Kidney (tissue), 14 donors: ENCODE data around the gene FGFR2. TPM values are rescaled to one million over a fixed set of nuclear protein-coding genes. Genes with fewer than 3 reads are reported as not detected.

Source experiments
- DNase-seq, 5 donors: peaks; one replicate each; pipeline ENCODE4 v3.0.0-alpha.2; 2013 to 2020
- FAIRE-seq: peaks from 2 replicates; lab custom pipeline; 2012; peaks lifted over from hg19 to GRCh38; lab: Jason Lieb, UNC
- H3K27ac ChIP-seq, 2 donors: one replicate each; pipeline ENCODE4 v1.7.0; 2013; ENCODE audit warnings: low read depth in 2 of 2, low read length in 2 of 2, inconsistent platforms in 1 of 2
- H3K27me3 ChIP-seq: one replicate; pipeline ENCODE4 v1.7.1; 2013; ENCODE audit warnings: low read length, inconsistent platforms; ENCODE audit not compliant: control insufficient read depth, insufficient read depth
- H3K36me3 ChIP-seq, 3 donors: one replicate each; pipeline versions ENCODE4 v1.7.0 to v1.7.1; 2013; ENCODE audit warnings: low read length in 3 of 3, control low read depth in 1 of 3, inconsistent platforms in 1 of 3; ENCODE audit not compliant: insufficient read depth in 3 of 3, control insufficient read depth in 2 of 3
- H3K4me1 ChIP-seq, 3 donors: one replicate each; pipeline versions ENCODE4 v1.7.0 to v1.7.1; 2013; ENCODE audit warnings: low read length in 3 of 3, inconsistent platforms in 1 of 3, low read depth in 1 of 3; ENCODE audit not compliant: control insufficient read depth in 2 of 3, insufficient read depth in 2 of 3
- H3K4me3 ChIP-seq, 3 donors: one replicate each; pipeline versions ENCODE4 v1.7.0 to v1.8.1; 2013; ENCODE audit warnings: low read length in 3 of 3, control low read depth in 1 of 3, inconsistent platforms in 1 of 3
- H3K9ac ChIP-seq, 3 donors: one replicate each; pipeline versions ENCODE4 v1.7.0 to v1.7.1; 2013; ENCODE audit warnings: low read length in 3 of 3, control low read depth in 1 of 3, inconsistent platforms in 1 of 3
- H3K9me3 ChIP-seq, 3 donors: one replicate each; pipeline versions ENCODE4 v1.7.0 to v1.7.1; 2013; ENCODE audit warnings: low read length in 3 of 3, control low read depth in 1 of 3, inconsistent platforms in 1 of 3; ENCODE audit not compliant: control insufficient read depth in 2 of 3, insufficient read depth in 1 of 3
- intact Hi-C: fragments of 100-400 bp; cut with DNase I; formaldehyde crosslinking; loops from one replicate; pipeline ENCODE4 v1.11.1; 2022
- polyA plus RNA-seq: library from polyadenylated mRNA; stranded (reverse); fragments of 350-450 nt; fragmentation: Illumina TruSeq; extraction: RNeasy Lipid Tissue Mini Kit (QIAGEN cat#74804); gene quantifications from one replicate; pipeline ENCODE4 v1.2.3, GENCODE V29; 2014; ENCODE audit warnings: low read depth, low replicate concordance; ENCODE audit not compliant: insufficient read depth
- total RNA-seq: library from RNA; stranded (reverse); fragmentation: NEBNext Ultra II Directional; extraction: Animal tissue kit (Norgen Biotek cat#: 25700); gene quantifications from one replicate; pipeline ENCODE4 v1.2.1, GENCODE V29; 2021
- TF ChIP-seq, protein P1 (sequence below): IDR thresholded peaks from 3 replicates; pipeline ENCODE4 v1.5.1; 2012; ENCODE audit warnings: mild to moderate bottlenecking, moderate library complexity, borderline replicate concordance; ENCODE audit not compliant: insufficient read depth; ENCODE audit errors: extremely low read depth
- donor health status: control.
- donor health status: control.
- donor health status: control.
- donor health status: control.
- donor health status: control.
- donor health status: DM: yes; HTN: yes; CAD: no.
- donor health status: Normal renal cell carcinoma (clear cell type).

FGFR2 gene
- total and polyA plus RNA-seq, 2 donors from 2014 or later, result 20.2 to 59.4 TPM

DNA sequence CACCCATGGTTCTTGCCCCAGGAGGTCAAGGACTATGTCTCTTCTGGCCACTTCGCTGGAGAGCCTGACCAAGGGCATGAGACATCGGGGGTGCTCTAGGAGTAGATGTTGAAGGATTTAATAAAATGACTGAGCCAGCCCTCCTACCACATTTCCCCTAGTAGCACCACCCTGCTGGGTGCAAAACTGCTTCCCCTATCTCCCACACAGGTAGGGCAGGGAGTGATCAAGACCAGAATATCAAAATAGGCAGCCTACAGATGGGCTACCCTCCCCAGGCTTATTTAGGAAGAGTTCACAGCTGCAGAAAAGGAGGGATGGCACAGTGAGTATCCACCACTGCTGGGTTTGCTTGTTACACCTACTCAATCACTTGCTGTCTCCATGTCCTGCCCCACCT, 103.9 kb downstream of the FGFR2 start:
- no peak overlapping the region for H3K4me3 ChIP-seq
- H3K9me3 ChIP-seq, result no peaks in the 10 kb centered on the region
- TF ChIP-seq, protein P1, sequence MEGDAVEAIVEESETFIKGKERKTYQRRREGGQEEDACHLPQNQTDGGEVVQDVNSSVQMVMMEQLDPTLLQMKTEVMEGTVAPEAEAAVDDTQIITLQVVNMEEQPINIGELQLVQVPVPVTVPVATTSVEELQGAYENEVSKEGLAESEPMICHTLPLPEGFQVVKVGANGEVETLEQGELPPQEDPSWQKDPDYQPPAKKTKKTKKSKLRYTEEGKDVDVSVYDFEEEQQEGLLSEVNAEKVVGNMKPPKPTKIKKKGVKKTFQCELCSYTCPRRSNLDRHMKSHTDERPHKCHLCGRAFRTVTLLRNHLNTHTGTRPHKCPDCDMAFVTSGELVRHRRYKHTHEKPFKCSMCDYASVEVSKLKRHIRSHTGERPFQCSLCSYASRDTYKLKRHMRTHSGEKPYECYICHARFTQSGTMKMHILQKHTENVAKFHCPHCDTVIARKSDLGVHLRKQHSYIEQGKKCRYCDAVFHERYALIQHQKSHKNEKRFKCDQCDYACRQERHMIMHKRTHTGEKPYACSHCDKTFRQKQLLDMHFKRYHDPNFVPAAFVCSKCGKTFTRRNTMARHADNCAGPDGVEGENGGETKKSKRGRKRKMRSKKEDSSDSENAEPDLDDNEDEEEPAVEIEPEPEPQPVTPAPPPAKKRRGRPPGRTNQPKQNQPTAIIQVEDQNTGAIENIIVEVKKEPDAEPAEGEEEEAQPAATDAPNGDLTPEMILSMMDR, result no peak
- H3K27ac ChIP-seq, result no peak overlapping the region
- H3K9ac ChIP-seq, result peak overlapping the region in 1 of 3 donors; percentile 3
- no peak for FAIRE-seq
- H3K27me3 ChIP-seq, result no peaks in the 10 kb centered on the region
- peaks cover 0 to 5% (median 0%) of the 10 kb centered on the region in 3 donors for H3K36me3 ChIP-seq
- no peak for DNase-seq
- intact Hi-C loops, result no loop called here
- H3K4me1 ChIP-seq, result peaks cover 0 to 4% (median 3%) of the 10 kb centered on the region in 3 donors

DNA sequence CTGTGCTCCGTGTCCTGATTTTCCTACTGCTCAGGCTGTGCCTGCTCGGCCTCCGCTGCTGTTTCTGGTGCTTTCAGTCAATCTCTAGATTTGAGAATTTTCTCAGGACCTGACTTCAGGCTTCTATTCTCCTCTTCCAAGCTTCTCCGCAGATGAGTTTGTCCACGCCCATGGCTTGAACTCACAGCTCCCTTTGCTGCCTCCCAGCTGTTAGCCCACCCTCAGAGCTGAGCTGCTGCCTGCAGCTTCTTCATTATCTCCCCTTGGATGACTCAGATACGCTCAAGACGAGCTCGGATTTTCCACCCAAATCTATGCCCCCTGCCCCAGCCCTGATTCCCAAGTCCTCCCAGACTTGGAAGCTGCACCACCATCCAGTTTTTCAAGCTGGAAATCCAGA, 104.7 kb downstream of the FGFR2 start:
- FAIRE-seq, result no peak
- DNase-seq, result no peak
- Histone ChIP-seq H3K27me3 (no peaks in the 10 kb centered on the region), H3K27ac (no peak overlapping the region), H3K9ac (no peak overlapping the region), H3K4me1 (peaks cover 0 to 4% (median 3%) of the 10 kb centered on the region in 3 donors), H3K36me3 (no peaks in the 10 kb centered on the region), H3K4me3 (no peak overlapping the region), H3K9me3 (no peaks in the 10 kb centered on the region)
- TF ChIP-seq, protein P1, result no peak
- intact Hi-C loops, result no loop called here

DNA sequence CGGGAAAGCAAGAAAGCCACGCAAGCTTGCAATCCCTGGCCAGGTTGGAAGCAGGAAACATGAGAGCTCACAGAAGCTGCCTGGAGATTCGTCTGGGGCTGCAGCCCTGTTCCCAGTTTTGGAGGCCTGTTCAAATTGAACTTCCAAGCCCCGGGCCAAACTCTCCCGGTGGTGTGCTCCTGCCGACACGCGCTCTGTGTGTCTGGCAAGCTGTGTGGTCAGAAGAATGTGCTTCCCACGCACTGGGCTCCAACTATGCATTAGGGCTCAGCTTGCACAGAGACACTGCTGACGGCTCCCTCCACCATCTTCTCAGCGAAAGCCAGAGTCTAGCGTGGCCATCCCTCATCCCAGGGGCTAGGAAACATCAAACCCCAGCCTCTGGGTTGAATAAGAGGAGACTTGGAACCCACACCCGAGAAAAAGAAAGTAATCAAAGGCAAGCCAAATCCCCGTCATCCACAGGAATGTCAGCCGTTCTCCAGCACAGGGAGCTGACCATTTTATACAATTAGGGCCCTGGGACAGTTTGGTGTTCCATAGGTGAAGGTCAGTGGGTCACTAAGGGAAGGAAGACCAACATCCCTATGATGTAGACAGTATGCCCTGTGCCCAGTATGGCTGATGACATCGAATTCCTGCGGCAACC, 107.2 kb downstream of the FGFR2 start:
- Histone ChIP-seq H3K27me3 (no peaks in the 10 kb centered on the region), H3K9ac (no peak overlapping the region), H3K36me3 (peaks cover under 1 to 4% (median 3%) of the 10 kb centered on the region in 3 donors), H3K9me3 (no peaks in the 10 kb centered on the region), H3K27ac (no peak overlapping the region), H3K4me1 (peaks cover 0 to 4% (median 3%) of the 10 kb centered on the region in 3 donors), H3K4me3 (no peak overlapping the region)
- TF ChIP-seq, protein P1, result no peak
- DNase-seq (no peak), FAIRE-seq (no peak)
- intact Hi-C loops, result no loop called here
